CD8-positive, alpha-beta memory T cell (primary cell): ENCODE results near the gene ALG12. TPM values are rescaled to one million over a fixed set of nuclear protein-coding genes. Genes with fewer than 3 reads are reported as not detected.
A peak's percentile ranks its signal among the peaks of the same experiment; 100 is the strongest.

Source experiments
- CTCF ChIA-PET: fragments of 350-600 bp; sonication (Branson Sonifier 250); formaldehyde crosslinking; loops from one replicate; lab custom pipeline; 2021; ENCODE audit warnings: antibody characterized with exemption; lab: Charles Lee
- POLR2A ChIA-PET: fragments of 350-600 bp; sonication (Branson Sonifier 250); formaldehyde crosslinking; loops from one replicate; lab custom pipeline; 2021; ENCODE audit warnings: antibody characterized with exemption; lab: Charles Lee
- DNase-seq, 5 donors: peaks; one replicate each; pipeline versions ENCODE4 v3.0.0 to v3.0.0-alpha.2; 2020 to 2022; ENCODE audit warnings: mixed read lengths in 1 of 5
- H3K27ac ChIP-seq: one replicate; pipeline ENCODE4 v1.7.0; 2013; ENCODE audit warnings: low read depth, mild to moderate bottlenecking, low read length, moderate library complexity
- H3K27me3 ChIP-seq: 2 replicates; pipeline ENCODE4 v1.7.0; 2013; ENCODE audit warnings: low read length, mild to moderate bottlenecking; ENCODE audit not compliant: insufficient read depth, poor library complexity, severe bottlenecking
- H3K36me3 ChIP-seq: 2 replicates; pipeline ENCODE4 v1.7.0; 2013; ENCODE audit warnings: mild to moderate bottlenecking, low read length, moderate library complexity; ENCODE audit not compliant: insufficient read depth
- H3K4me1 ChIP-seq: 2 replicates; pipeline ENCODE4 v1.7.0; 2013; ENCODE audit warnings: mild to moderate bottlenecking, low read length, moderate library complexity; ENCODE audit not compliant: insufficient read depth
- H3K4me3 ChIP-seq: 2 replicates; pipeline ENCODE4 v1.7.0; 2013; ENCODE audit warnings: mild to moderate bottlenecking, low read length
- H3K9me3 ChIP-seq: 2 replicates; pipeline ENCODE4 v1.7.0; 2013; ENCODE audit warnings: mild to moderate bottlenecking, low read length
- H3K27ac Mint-ChIP-seq, 8 donors: one replicate each; pipeline ENCODE4 v1.8.0; 2020 to 2021; ENCODE audit warnings: mixed read lengths in 8 of 8, mild to moderate bottlenecking in 6 of 8, inconsistent platforms in 3 of 8, moderate library complexity in 3 of 8
- H3K27me3 Mint-ChIP-seq, 2 donors: one replicate each; pipeline ENCODE4 v1.8.0; 2020 to 2021; ENCODE audit warnings: mixed read lengths in 2 of 2, mild to moderate bottlenecking in 1 of 2, moderate library complexity in 1 of 2
- H3K36me3 Mint-ChIP-seq, 3 donors: one replicate each; pipeline ENCODE4 v1.8.0; 2020 to 2021; ENCODE audit warnings: mixed read lengths in 3 of 3, inconsistent platforms in 1 of 3, mild to moderate bottlenecking in 1 of 3
- H3K4me1 Mint-ChIP-seq, 3 donors: one replicate each; pipeline ENCODE4 v1.8.0; 2020 to 2021; ENCODE audit warnings: mixed read lengths in 3 of 3, inconsistent platforms in 1 of 3, mild to moderate bottlenecking in 1 of 3
- H3K4me3 Mint-ChIP-seq, 7 donors: one replicate each; pipeline ENCODE4 v1.8.0; 2020 to 2021; ENCODE audit warnings: mixed read lengths in 7 of 7, mild to moderate bottlenecking in 6 of 7, moderate library complexity in 4 of 7, inconsistent platforms in 2 of 7
- H3K9me3 Mint-ChIP-seq, 5 donors: one replicate each; pipeline ENCODE4 v1.8.0; 2020 to 2022; ENCODE audit warnings: mixed read lengths in 5 of 5, mild to moderate bottlenecking in 3 of 5, moderate library complexity in 2 of 5, inconsistent platforms in 1 of 5
- polyA plus RNA-seq: library from polyadenylated mRNA; unstranded; fragments of 300-500 nt; fragmentation: Illumina TruSeq; gene quantifications from one replicate; pipeline ENCODE4 v1.2.3, GENCODE V29; 2021
- total RNA-seq, 2 experiments: library from RNA; stranded (reverse); gene quantifications; one replicate each; pipeline ENCODE4 v1.2.3, GENCODE V29; 2021

Gene ALG12
- total and polyA plus RNA-seq, 3 experiments from 2014 or later, result 21.0 to 21.8 (median 21.0) TPM

DNA sequence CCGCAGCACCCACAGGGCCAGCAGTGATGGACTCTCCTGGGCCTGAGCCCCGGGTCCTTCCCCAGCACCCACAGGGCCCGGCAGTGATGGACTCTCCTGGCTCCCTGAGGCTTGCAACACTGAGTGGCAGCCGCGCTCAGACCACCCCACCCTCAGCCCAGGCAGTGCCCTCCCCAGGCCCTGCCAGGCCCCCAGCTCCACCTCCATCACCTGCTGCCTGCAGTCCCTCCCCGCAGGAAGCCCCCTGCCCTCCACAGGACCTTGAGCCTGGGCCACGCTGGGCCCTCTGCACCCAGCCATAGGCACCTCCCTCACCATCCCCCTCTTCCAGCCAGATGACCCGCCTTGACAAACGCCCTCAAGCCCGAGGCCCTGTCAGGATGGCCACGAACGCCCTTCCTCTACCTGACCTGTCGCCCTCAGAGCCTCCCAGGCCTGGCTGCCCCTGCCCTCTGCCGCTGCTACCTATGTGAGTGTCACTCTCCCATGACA lies 11.4 kb downstream of the ALG12 start:
- POLR2A ChIA-PET, result no interaction called here

DNA sequence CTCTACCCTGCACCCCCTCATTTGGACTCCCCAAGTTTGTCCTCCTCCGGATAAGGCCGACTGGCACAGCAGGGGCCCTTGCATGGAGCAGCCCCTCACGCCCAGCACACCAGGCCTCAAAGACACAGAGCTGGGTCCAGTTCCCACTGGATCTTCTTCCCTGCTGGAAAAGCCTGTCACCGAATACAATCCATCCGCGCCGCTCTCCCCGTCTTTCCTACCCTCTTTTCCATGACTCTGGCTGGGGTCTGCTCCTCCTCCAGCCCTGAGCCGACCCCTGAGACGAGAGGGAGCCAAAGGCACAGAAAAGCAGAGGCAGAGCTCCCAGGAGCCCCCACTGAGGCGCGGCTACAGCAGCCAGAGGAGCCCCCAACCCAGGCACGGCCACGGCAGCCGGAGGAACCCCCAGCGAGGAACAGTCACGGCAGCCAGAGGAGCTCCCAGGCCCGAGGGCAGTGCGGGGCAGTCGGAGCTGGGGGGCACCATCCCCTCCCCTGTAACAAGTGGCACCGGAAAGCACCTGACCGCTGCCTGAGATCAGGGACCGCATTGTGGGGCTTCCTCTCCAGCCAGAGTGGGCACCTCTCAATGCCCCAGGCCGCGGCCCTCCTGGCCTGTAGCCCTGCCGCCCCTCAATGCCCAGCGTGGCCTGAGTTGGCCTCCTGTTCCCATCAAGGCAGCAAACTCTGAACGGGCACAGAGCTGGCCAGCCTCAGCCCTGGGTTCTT lies 12.0 kb downstream of the ALG12 start:
- Mint-ChIP-seq H3K4me3 (no peak overlapping the region), H3K4me1 (peaks cover 7 to 8% (median 8%) of the 10 kb centered on the region in 3 donors), H3K27me3 (peaks cover 0 to 2% of the 10 kb centered on the region in 2 donors), H3K9me3 (no peaks in the 10 kb centered on the region), H3K27ac (peak overlapping the region in 2 of 8 donors; percentile 38 to 50), H3K36me3 (peaks cover 3 to 81% (median 4%) of the 10 kb centered on the region in 3 donors)
- H3K4me3 ChIP-seq, result no peak overlapping the region
- no peak for DNase-seq
- no peak overlapping the region for H3K27ac ChIP-seq
- H3K27me3 ChIP-seq, result no peaks in the 10 kb centered on the region
- ChIA-PET CTCF (no interaction called here), POLR2A (interaction anchor here (0.6 kb wide), 1 partner anchor 11 kb away, joined by 4 read pairs; no protein-coding TSS in a partner anchor)
- no peaks in the 10 kb centered on the region for H3K9me3 ChIP-seq
- no peaks in the 10 kb centered on the region for H3K4me1 ChIP-seq
- H3K36me3 ChIP-seq, result peaks cover 30% of the 10 kb centered on the region

More for the DNA sequence above, 11.4 kb downstream of the ALG12 start:
- no peak overlapping the region for H3K4me3 ChIP-seq
- H3K9me3 ChIP-seq, result no peaks in the 10 kb centered on the region
- peaks cover 24% of the 10 kb centered on the region for H3K36me3 ChIP-seq
- H3K27me3 ChIP-seq, result no peaks in the 10 kb centered on the region
- Mint-ChIP-seq H3K27ac (peak overlapping the region in 7 of 8 donors; percentile 21 to 91 (median 72)), H3K4me3 (peak overlapping the region in 1 of 7 donors; percentile 63), H3K36me3 (peaks cover 0 to 79% (median 3%) of the 10 kb centered on the region in 3 donors), H3K27me3 (peaks cover 0 to 2% of the 10 kb centered on the region in 2 donors), H3K4me1 (peaks cover 7 to 8% (median 8%) of the 10 kb centered on the region in 3 donors), H3K9me3 (no peaks in the 10 kb centered on the region)
- no peak overlapping the region for H3K27ac ChIP-seq
- H3K4me1 ChIP-seq, result no peaks in the 10 kb centered on the region
- CTCF ChIA-PET, result no interaction called here
- DNase-seq, result no peak

DNA sequence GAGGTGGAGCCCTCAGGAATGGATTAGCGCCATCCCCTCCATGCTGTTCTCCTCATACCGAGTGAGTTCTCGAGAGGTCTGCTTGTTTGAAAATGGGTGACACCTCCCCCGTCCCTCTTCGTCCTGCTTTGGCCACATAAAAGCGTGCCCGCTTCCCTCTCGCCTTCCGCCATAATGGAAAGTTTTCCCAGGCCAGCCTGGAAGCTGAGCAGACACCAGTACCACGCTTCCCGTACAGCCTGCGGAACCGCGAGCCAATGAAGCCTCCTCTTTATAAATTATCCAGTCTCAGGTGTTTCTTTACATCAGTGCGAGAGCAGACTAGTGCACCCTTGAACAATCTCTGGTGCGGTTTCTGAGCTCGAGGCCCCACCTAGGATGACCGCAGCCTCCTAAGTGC lies 12.8 kb downstream of the ALG12 start:
- no peak for DNase-seq
- no peaks in the 10 kb centered on the region for H3K9me3 ChIP-seq
- H3K9me3 Mint-ChIP-seq, result no peaks in the 10 kb centered on the region
- no peaks in the 10 kb centered on the region for H3K27me3 ChIP-seq
- peaks cover 31% of the 10 kb centered on the region for H3K36me3 ChIP-seq
- no peak overlapping the region for H3K27ac ChIP-seq
- peak overlapping the region in 5 of 8 donors; percentile 32 to 97 (median 69) for H3K27ac Mint-ChIP-seq
- CTCF ChIA-PET, result no interaction called here
- H3K4me3 ChIP-seq, result no peak overlapping the region
- peaks cover 0 to 2% of the 10 kb centered on the region in 2 donors for H3K27me3 Mint-ChIP-seq
- no peaks in the 10 kb centered on the region for H3K4me1 ChIP-seq
- POLR2A ChIA-PET, result interaction anchor here (0.6 kb wide), 1 partner anchor 10 kb away, joined by 4 read pairs; no protein-coding TSS in a partner anchor
- no peak overlapping the region for H3K4me3 Mint-ChIP-seq
- peaks cover 7 to 8% (median 8%) of the 10 kb centered on the region in 3 donors for H3K4me1 Mint-ChIP-seq
- peaks cover 6 to 80% (median 10%) of the 10 kb centered on the region in 3 donors for H3K36me3 Mint-ChIP-seq

GRCh38 chr22:49904040-49904369 lies 14.2 kb downstream of the ALG12 start:
- no peak for DNase-seq
- CTCF ChIA-PET, result no interaction called here
- peaks cover 31% of the 10 kb centered on the region for H3K36me3 ChIP-seq

DNA sequence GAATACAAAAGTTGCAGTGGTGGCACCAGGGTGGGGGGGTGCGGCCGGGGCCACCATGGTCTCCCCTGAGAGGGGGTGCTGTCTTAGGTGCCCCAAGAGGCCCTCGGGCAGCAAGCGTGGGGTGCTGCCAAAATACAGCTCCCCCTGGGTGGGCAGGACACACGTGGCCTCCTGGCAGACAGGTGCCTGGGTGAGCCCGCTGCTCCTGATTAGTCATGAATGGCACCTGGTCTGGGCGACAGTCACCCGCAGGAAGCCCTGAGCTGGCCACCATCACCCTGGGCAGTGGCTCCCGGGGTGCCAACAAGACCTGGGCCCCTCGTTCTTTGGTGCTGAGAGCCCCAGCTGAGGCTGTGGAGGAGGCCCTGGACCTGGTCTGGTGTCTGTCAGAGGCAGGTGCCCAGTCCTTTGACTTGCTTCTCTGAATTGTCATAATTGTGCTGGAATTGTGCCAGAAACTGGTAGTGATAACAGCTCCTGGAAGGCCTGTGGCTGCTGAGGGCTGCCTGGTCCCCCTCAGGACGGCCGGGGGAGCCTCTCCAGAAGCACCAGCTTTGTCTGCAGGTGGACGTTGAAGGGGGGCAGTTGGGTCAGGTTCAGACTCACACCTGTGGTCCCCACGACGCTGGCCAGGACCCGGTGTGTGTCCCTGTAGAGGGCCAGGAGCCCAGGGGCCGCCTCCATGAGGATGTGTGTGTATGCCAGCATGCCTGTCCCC lies 14.8 kb downstream of the ALG12 start:
- no peak overlapping the region for H3K27ac ChIP-seq
- H3K9me3 ChIP-seq, result no peaks in the 10 kb centered on the region
- peak overlapping the region in 1 of 8 donors; percentile 36 for H3K27ac Mint-ChIP-seq
- CTCF ChIA-PET, result no interaction called here
- H3K36me3 Mint-ChIP-seq, result peaks cover 7 to 68% (median 14%) of the 10 kb centered on the region in 3 donors
- DNase-seq, result no peak
- no peaks in the 10 kb centered on the region for H3K4me1 ChIP-seq
- no peak overlapping the region for H3K4me3 Mint-ChIP-seq
- peaks cover 31% of the 10 kb centered on the region for H3K36me3 ChIP-seq
- H3K27me3 ChIP-seq, result no peaks in the 10 kb centered on the region
- H3K4me1 Mint-ChIP-seq, result peaks cover 6 to 11% (median 8%) of the 10 kb centered on the region in 3 donors
- no peak overlapping the region for H3K4me3 ChIP-seq
- no peaks in the 10 kb centered on the region for H3K9me3 Mint-ChIP-seq
- POLR2A ChIA-PET, result interaction anchor here (0.6 to 1.0 kb wide), 2 partner anchors 71 to 114 kb away, joined by 3 read pairs; no protein-coding TSS in a partner anchor
- peaks cover 0 to 2% of the 10 kb centered on the region in 2 donors for H3K27me3 Mint-ChIP-seq

More at GRCh38 chr22:49904040-49904369, 14.2 kb downstream of the ALG12 start:
- Mint-ChIP-seq H3K36me3 (peaks cover 7 to 74% (median 14%) of the 10 kb centered on the region in 3 donors), H3K4me3 (no peak overlapping the region), H3K9me3 (no peaks in the 10 kb centered on the region), H3K27me3 (peaks cover 0 to 2% of the 10 kb centered on the region in 2 donors), H3K27ac (no peak overlapping the region), H3K4me1 (peaks cover 7 to 11% (median 8%) of the 10 kb centered on the region in 3 donors)
- Histone ChIP-seq H3K4me1 (no peaks in the 10 kb centered on the region), H3K4me3 (no peak overlapping the region), H3K9me3 (no peaks in the 10 kb centered on the region), H3K27ac (no peak overlapping the region), H3K27me3 (no peaks in the 10 kb centered on the region)
- POLR2A ChIA-PET, result no interaction called here

DNA sequence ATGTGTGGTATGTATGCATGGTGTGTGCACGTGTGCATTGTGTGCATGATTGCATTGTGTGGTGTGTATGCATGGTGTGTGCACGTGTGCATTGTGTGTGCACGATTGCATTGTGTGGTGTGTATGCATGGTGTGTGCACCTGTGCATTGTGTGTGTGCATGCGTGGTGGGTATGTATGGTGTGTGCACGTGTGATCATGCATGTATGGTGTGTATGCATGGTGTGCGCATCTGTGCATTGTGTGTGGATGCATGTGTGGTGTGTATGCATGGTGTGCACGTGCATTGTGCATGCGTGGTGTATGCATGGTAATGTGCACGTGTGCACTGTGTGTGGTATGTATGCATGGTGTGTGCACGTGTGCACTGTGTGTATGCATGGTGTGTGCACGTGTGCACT lies 16.8 kb downstream of the ALG12 start:
- no peak for DNase-seq
- Histone ChIP-seq H3K27ac (no peak overlapping the region), H3K4me1 (no peaks in the 10 kb centered on the region), H3K4me3 (no peak overlapping the region), H3K36me3 (peaks cover 21% of the 10 kb centered on the region), H3K27me3 (no peaks in the 10 kb centered on the region), H3K9me3 (no peaks in the 10 kb centered on the region)
- Mint-ChIP-seq H3K9me3 (no peaks in the 10 kb centered on the region), H3K27me3 (peaks cover 0 to 2% of the 10 kb centered on the region in 2 donors), H3K27ac (no peak overlapping the region), H3K4me1 (peaks cover 0 to 7% (median 4%) of the 10 kb centered on the region in 3 donors), H3K4me3 (no peak overlapping the region), H3K36me3 (peaks cover 4 to 58% (median 14%) of the 10 kb centered on the region in 3 donors)
- ChIA-PET CTCF (interaction anchor here (1.1 kb wide), 1 partner anchor 47 kb away, joined by 3 read pairs; no protein-coding TSS in a partner anchor), POLR2A (no interaction called here)

DNA sequence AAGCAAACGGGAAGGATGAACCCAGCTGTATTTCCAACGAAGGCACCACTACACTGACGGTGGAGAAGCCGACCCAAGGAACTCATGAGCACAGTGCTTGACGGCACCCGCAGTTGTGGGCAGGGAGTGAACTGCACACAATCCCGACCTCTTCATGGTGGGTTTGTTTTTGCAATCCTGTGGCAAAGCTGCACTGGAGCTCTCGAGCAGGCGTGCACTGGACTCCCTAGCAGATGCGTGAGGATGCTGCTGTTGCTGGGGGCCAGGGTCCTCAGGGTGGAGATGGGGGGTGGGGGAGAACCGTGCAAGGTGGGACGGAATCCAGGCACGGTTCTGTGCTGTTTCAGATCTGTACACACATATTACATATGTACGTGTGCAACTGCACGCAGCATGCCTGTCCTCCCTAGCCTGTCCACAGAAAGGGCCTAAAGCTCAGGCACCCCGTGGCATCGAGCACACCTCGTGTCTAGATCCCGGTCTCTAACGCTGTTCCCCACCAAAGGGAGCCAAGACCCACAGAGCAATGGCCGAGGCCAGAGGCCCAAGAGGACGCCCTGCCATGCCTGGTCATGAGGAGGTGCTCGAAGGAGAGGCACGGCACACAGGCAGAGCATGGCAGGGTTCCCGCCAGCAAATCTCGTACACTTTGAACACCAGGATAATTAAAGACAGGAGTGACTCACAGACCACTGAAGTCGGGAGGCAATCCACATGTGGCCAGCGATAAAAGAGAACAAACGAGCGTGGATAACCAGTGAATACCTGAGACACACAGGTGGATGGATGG lies 17.6 kb downstream of the ALG12 start:
- Mint-ChIP-seq H3K4me1 (peaks cover 3 to 7% (median 7%) of the 10 kb centered on the region in 3 donors), H3K9me3 (no peaks in the 10 kb centered on the region), H3K4me3 (no peak overlapping the region), H3K27me3 (peaks cover 0 to 2% of the 10 kb centered on the region in 2 donors), H3K36me3 (peaks cover 4 to 53% (median 14%) of the 10 kb centered on the region in 3 donors), H3K27ac (peak overlapping the region in 5 of 8 donors; percentile 6 to 51 (median 36))
- no peak overlapping the region for H3K4me3 ChIP-seq
- H3K4me1 ChIP-seq, result no peaks in the 10 kb centered on the region
- no peaks in the 10 kb centered on the region for H3K27me3 ChIP-seq
- peaks cover 21% of the 10 kb centered on the region for H3K36me3 ChIP-seq
- POLR2A ChIA-PET, result no interaction called here
- DNase-seq, result no peak
- H3K9me3 ChIP-seq, result no peaks in the 10 kb centered on the region
- CTCF ChIA-PET, result interaction anchor here (1.1 kb wide), 1 partner anchor 46 kb away, joined by 3 read pairs; no protein-coding TSS in a partner anchor
- no peak overlapping the region for H3K27ac ChIP-seq
